Panc1 (cell line): ENCODE results near the gene SDF2L1. TPM values are rescaled to one million over a fixed set of nuclear protein-coding genes. Genes with fewer than 3 reads are reported as not detected.
A peak's percentile ranks its signal among the peaks of the same experiment; 100 is the strongest.

Experiments used
- ATAC-seq: fragments of 200-7000 bp; cut with Tn5 transposase; 2 replicates; pipeline ENCODE4 v1.9.1; 2020; ENCODE audit warnings: mild to moderate bottlenecking, moderate library complexity
- BruUV-seq: library from RNA; stranded (reverse); fragments of 400-500 nt; replicated peaks from 2 replicates; lab custom pipeline; 2021; lab: Mats Ljungman, UMichigan
- CTCF ChIA-PET: fragments of 300-600 bp; sonication (Branson Sonifier 250); formaldehyde crosslinking; loops from one replicate; lab custom pipeline; 2022; ENCODE audit warnings: antibody characterized with exemption; lab: Charles Lee
- POLR2A ChIA-PET: fragments of 300-600 bp; sonication (Branson Sonifier 250); formaldehyde crosslinking; loops from one replicate; lab custom pipeline; 2022; ENCODE audit warnings: antibody characterized with exemption; lab: Charles Lee
- DNase-seq: peaks from one replicate; pipeline ENCODE4 v3.0.0-alpha.2; 2010; ENCODE audit warnings: low read depth, low spot score
- H3K27ac ChIP-seq: 2 replicates; pipeline ENCODE4 v1.5.1; 2011; ENCODE audit warnings: mild to moderate bottlenecking, low read length, inconsistent platforms
- H3K27me3 ChIP-seq: fragments of 200-500 bp; sonication (Bioruptor generic); 2 replicates; pipeline ENCODE4 v1.6.0; 2014; ENCODE audit warnings: low read length, inconsistent platforms; ENCODE audit not compliant: control insufficient read depth, insufficient read depth
- H3K36me3 ChIP-seq: fragments of 200-500 bp; sonication (Bioruptor generic); 2 replicates; pipeline ENCODE4 v1.5.1; 2014; ENCODE audit warnings: inconsistent platforms, mild to moderate bottlenecking, low read length, moderate library complexity; ENCODE audit not compliant: control insufficient read depth, insufficient read depth
- H3K4me1 ChIP-seq: 2 replicates; pipeline ENCODE4 v1.5.1; 2011; ENCODE audit warnings: inconsistent platforms, mild to moderate bottlenecking, low read length, moderate library complexity; ENCODE audit not compliant: control insufficient read depth, insufficient read depth
- H3K4me3 ChIP-seq, 2 experiments: 2 replicates each; pipeline ENCODE4 v1.5.1; 2011 to 2012; ENCODE audit warnings: low read depth in 2 of 2, low read length in 2 of 2, mild to moderate bottlenecking in 2 of 2, inconsistent platforms in 1 of 2, moderate library complexity in 1 of 2
- H3K9me3 ChIP-seq: fragments of 200-500 bp; sonication (Bioruptor generic); 2 replicates; pipeline ENCODE4 v1.5.1; 2014; ENCODE audit warnings: low read depth, mild to moderate bottlenecking, inconsistent platforms, low read length, moderate library complexity; ENCODE audit not compliant: control insufficient read depth, insufficient read depth
- POLR2AphosphoS5 ChIP-seq: IDR thresholded peaks from 2 replicates; pipeline ENCODE4 v1.6.1; 2012; ENCODE audit warnings: mild to moderate bottlenecking, low read depth, low read length, moderate library complexity
- REST ChIP-seq, 2 experiments: IDR thresholded peaks; 2 replicates each; pipeline ENCODE4 v1.6.1; 2011 to 2012; ENCODE audit warnings: low read depth in 2 of 2, control low read depth in 1 of 2, low read length in 1 of 2, mild to moderate bottlenecking in 1 of 2, moderate library complexity in 1 of 2; ENCODE audit not compliant: insufficient read depth in 1 of 2
- SIN3A ChIP-seq: IDR thresholded peaks from 2 replicates; pipeline ENCODE4 v1.6.1; 2012; ENCODE audit warnings: low read depth, mild to moderate bottlenecking, low read length, moderate library complexity, borderline replicate concordance; ENCODE audit not compliant: insufficient read depth
- TCF7L2 ChIP-seq: IDR thresholded peaks from 2 replicates; pipeline ENCODE4 v1.6.1; 2011; ENCODE audit warnings: mild to moderate bottlenecking, low read depth, low read length, inconsistent platforms
- in situ Hi-C: cut with HindIII; loops from 2 replicates; pipeline ENCODE4 v1.10.0; 2016; ENCODE audit warnings: low sequenced_read_pairs, low pct_unique_long_range_greater_than_20kb
- intact Hi-C: fragments of 100-400 bp; cut with micrococcal nuclease; formaldehyde crosslinking; loops from one replicate; pipeline ENCODE4 v1.10.0; 2022; ENCODE audit not compliant: unreplicated experiment
- total RNA-seq: library from RNA; stranded (reverse); gene quantifications from one replicate; pipeline ENCODE4 v1.2.1, GENCODE V29; 2021; ENCODE audit not compliant: unreplicated experiment
- TF ChIP-seq, protein P1 (sequence below): fragments of 450-650 bp; IDR thresholded peaks from 2 replicates; pipeline ENCODE4 v1.5.1; 2017; ENCODE audit warnings: mild to moderate bottlenecking

The SDF2L1 gene
- total RNA-seq, 1 experiment from 2014 or later = 66.0 TPM

DNA sequence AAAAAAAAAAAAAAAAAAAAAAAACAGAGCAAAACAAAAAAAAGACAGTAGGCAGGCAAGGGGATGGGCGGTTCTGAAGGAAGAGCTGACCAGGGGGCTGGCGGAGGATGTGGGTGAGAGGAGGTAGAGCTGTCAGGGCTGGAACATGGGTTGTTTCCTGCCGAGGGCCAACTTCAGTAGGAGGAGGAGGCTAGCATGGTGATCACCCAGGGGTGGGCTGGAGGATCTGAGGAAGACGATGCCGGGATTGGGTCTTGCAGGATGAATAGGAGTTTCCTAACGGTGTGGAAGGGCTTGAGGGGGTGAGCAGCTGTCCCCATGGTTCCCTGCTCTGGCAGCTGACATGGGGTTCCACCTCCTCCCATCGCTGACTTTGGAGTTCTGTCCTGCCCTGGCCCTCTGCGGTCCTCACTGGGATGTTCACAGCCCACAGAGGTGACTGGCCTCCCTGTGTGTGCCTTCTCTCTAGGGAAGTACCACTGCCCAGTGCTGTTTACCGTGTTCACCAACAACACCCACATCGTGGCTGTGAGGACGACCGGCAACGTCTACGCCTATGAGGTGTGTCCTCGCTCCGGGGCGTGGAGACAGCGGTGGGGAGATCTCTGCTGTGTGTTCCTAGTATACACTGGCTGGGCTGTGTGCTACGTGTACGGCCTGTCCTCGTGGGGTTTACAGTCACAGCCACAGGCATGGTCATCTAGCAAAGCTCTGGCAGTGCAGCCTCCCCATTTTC lies 38.9 kb downstream of the SDF2L1 start:
- DNase-seq = no peak
- CTCF ChIA-PET = no interaction called here
- Histone ChIP-seq H3K4me1 (no peaks in the 10 kb centered on the region), H3K27me3 (no peaks in the 10 kb centered on the region), H3K4me3 (no peak overlapping the region), H3K9me3 (no peaks in the 10 kb centered on the region), H3K36me3 (no peaks in the 10 kb centered on the region), H3K27ac (no peak overlapping the region)
- POLR2A ChIA-PET = no interaction called here
- BruUV-seq = no TSS peak
- intact Hi-C loops (no loop called here), in situ Hi-C loops (no loop called here)
- TF ChIP-seq SIN3A (no peak), POLR2AphosphoS5 (no peak), TCF7L2 (no peak), REST (IDR thresholded peaks at IDR 0.05; ENCODE audit: insufficient read depth in 1 of 2, low read depth in 2 of 2, low read length in 1 of 2) (no peak)
- TF ChIP-seq, protein P1, sequence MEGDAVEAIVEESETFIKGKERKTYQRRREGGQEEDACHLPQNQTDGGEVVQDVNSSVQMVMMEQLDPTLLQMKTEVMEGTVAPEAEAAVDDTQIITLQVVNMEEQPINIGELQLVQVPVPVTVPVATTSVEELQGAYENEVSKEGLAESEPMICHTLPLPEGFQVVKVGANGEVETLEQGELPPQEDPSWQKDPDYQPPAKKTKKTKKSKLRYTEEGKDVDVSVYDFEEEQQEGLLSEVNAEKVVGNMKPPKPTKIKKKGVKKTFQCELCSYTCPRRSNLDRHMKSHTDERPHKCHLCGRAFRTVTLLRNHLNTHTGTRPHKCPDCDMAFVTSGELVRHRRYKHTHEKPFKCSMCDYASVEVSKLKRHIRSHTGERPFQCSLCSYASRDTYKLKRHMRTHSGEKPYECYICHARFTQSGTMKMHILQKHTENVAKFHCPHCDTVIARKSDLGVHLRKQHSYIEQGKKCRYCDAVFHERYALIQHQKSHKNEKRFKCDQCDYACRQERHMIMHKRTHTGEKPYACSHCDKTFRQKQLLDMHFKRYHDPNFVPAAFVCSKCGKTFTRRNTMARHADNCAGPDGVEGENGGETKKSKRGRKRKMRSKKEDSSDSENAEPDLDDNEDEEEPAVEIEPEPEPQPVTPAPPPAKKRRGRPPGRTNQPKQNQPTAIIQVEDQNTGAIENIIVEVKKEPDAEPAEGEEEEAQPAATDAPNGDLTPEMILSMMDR = no peak
- ATAC-seq = 0 out of 2 replicates have a peak, but pooled peaks have one; percentile 28

DNA sequence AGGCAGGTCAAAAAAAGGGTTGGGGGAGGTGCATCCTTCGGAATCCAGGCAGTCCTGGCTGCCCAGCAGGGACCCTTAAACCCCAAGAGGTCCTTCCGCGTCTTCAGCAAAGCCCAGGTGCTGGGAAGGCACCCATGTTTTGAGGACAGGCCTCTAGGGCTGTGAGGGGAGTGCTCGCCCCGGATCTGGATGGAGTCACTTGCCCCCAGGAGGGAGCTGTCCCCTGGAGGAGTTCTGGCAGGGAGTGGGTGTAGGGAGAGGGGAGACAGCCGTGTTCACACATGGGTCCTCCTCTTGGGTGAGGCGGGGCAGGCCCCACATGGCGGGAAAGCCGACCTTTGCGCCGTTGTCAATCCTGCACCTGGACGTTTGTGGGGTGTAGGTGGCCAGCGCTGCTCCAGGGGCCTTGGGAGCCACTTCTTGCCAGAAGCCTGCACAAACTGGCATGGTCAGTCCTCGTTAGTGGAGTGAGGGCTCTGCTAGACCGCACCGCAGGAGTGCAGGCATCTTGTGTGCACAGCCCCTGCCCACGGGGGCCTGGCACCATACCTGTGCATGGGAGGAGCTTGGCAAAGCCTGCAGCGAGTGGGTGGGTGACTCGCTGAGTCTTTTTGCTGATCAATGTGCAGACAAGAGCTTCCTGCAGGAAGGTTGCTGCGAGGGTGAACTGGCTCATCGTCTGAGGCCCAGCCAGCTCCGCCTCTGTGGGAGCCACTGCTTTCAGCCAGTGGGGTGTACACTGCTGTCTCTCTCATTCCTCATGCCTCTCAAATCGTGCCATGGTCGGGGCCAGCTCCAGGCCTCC lies 39.7 kb downstream of the SDF2L1 start:
- CTCF ChIA-PET = no interaction called here
- in situ Hi-C loops (no loop called here), intact Hi-C loops (no loop called here)
- H3K4me3 ChIP-seq = no peak overlapping the region
- POLR2A ChIA-PET = no interaction called here
- DNase-seq (no peak), ATAC-seq (peak; percentile 27; the same call in 1 of the 2 replicates)
- no TSS peak for BruUV-seq
- H3K9me3 ChIP-seq = no peaks in the 10 kb centered on the region
- no peaks in the 10 kb centered on the region for H3K27me3 ChIP-seq
- no peak for TF ChIP-seq REST (IDR thresholded peaks at IDR 0.05; ENCODE audit: insufficient read depth in 1 of 2, low read depth in 2 of 2, low read length in 1 of 2)
- no peak for TF ChIP-seq POLR2AphosphoS5
- TF ChIP-seq, protein P1 = no peak
- no peak for TF ChIP-seq SIN3A
- no peak for TF ChIP-seq TCF7L2
- H3K27ac ChIP-seq = no peak overlapping the region
- no peaks in the 10 kb centered on the region for H3K36me3 ChIP-seq
- H3K4me1 ChIP-seq = no peaks in the 10 kb centered on the region
